ENCODE results near the gene SAMM50.

SAMM50 gene

DNA sequence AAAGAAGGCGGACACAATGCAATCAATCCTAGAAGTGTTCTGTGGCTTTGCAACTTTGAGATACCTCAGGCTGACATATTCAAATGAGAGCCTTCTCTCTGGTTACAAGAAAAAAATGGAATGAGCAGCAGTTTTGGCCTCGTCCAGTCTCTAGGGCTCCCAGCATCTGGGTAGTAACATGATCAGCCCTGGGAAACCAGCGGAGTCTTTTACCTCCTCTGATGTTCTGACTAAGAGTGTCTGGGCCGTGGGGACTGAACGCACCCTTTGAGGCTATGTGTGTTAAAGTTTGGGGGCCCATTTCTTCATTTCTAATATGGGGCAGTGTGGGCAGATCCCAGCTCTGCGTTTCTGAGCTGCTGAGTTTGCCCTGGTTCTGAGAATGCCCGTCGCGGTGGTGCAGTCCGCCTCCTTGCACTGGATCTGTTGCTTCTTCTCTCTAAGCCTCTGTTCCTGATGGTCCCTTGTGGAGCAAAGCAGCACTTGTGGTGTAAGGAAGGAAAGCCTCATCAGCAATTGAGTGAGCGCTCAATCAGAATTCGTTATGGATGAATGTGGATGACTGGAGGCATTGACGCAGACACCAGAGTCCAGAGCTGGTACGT lies 77.0 kb downstream of the SAMM50 start:
- peak; percentile 24 for DNase-seq

DNA sequence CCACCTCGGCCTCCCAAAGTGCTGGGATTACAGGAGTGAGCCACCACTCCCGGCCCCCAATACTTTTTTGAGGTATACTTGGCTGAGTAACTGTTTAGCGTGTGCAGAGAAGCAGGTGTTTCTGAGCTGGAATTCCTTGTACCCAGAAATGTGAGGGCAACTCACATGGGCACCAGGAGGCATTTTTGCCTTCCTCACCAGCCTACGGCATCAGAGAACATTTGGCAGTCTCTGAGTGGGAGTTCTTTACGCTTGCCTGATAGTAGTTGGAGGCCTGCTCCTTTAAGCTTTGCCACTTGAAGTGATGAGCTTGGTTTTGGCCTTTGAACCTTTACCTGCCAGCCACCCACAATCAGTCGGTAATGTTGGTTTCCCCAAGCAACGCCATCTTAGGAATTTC lies 78.0 kb downstream of the SAMM50 start:
- no peak for DNase-seq

DNA sequence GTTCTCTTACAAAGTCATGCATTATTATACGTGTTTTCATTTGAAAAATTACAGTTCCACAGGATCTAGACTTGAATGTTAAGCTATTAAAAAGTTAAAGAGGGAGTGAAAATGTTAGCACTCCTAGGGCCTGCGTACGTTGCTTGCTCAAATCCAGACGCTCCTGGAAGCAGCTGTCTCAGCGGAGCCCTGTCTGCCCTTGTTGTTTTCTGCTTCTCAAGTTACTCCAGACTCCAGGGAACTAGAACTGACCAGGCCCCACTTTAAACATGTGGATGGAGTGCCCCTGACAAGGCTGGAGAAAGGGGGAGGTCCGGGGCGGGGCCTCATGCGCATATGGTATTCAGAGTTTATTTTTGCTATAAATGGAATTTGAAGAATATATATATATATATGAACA lies 78.5 kb downstream of the SAMM50 start:
- DNase-seq, result peak; percentile 34

DNA sequence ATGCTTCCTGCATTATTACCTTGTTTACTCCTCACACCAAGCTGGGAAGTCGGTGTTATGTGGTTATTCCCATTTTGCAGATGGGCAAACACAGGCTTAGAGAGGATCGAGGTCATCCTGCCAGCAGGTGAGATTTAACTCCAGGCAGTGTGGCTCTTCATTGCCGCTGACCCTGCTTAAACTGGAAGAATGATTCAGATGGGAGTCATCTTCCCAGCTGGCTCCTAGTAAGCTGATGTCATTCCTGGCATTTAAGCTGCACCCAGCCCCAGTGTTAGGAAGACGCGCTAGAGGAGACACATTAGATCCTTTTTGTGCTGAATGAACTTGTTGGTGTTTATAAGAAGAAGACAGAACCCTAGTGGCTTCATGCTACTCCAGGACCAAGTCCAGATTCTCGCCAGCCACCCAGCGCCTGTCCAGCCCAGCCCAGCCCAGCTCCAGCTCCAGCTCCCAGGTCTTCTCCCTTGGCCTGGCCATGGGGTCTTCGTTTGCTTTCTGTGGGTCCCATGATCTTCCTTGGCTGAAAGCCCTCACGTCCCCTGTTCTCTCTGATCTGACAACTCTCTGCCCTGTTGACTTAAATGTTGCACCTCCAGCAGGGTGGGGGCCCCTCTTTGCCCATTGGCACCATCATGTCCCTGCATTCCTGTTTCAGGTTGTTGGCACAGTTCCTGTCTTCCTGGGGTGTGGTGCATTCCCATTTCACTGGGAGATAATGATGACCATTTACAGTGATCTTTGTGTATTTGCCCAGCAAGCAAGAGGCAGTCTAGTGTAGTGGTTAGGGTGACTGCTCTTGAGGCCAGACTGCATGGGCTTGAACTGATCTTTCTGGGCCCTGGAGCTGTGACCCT lies 82.5 kb downstream of the SAMM50 start:
- no peak for DNase-seq

DNA sequence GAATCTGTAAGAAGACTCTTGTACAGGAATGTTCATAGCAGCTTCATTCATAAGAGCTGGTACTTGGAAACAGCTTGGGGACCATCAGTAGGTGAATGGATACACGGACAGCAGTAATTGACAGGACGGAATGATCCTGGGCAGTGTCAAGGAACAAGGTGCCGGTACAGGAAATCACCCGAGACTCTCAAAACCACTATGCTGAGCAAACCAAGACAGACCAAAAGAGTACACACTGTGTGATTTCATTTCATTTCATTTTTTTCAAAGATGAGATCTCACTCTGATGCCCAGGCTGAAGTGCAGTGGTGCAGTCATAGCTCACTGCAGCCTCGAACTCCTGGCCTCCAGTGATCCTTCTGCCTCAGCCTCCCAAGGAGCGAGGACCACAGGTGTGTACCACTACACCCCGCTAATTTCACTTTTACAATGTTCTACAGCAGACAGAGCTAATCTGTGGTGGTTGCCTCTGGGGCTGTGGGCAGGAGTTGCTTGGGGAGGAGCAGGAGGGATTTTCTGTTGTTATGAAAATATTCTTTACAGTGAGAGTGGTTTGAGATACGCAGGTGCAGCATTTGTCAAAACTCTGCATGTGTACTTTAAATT lies 84.4 kb downstream of the SAMM50 start:
- DNase-seq, result no peak

DNA sequence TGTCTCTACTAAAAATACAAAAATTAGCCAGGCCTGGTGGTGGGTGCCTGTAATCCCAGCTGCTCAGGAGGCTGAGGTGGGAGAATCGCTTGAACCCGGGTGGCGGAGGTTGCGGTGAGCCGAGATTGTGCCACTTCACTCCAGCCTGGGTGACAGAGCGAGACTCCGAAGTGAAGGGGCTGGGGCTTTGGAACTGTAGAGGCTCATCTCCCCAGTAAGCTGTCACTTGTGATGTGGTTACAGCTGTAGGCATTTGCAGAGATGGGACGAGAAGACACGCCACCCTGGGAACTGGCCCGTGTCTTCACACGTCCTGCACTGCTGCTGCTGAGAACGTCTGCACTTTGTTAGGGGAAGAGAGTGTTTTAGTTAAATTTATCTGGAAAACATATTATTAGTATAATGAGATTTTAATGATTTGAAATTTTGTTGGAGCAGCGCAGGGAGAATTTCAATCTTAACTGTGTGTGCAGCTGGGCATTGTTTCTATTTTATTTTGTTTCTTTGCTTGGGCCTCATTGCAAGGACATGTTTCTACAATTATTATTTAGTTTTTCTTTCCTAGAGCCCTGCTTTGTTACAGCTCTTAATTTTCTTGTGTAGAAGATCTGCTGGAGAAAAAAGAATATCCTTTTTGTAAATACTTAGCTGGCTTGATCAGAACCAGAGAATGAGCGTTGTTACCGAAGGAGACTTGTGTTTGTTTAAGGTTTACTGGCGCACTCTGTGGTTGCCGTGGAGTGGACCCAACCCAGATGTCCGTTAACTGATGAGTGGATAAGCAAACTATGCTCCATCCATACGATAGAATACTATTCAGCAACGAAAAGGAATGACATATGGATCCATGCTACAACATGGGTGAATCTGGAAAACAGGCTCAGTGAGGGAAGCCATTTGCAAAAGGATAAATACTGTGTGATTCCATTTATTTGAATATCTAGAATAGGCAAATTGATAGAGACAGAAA lies 87.3 kb downstream of the SAMM50 start:
- DNase-seq, result no peak

DNA sequence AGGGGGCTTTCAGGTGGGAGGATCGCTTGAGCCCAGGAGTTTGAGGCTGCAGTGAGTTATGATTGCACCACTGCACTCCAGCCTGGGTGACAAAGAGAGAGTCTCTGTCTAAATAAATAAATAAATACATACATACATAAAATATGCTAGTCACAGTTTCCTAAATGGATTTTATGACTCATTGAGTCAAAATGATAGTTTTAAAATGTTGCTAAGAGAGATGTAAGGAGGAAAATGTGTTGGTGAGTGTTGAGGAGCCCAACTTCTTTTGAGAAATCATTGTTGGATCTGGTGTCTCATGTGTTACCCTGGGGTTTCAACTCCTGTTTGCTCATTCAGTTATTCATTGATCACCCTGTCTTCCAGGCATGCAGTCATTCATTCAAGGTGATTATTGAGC lies 89.9 kb downstream of the SAMM50 start:
- DNase-seq, result no peak
